Naive thymus-derived CD4-positive, alpha-beta T cell (primary cell): ENCODE data around the gene ARFGEF2. TPM values are rescaled to one million over a fixed set of nuclear protein-coding genes. Genes with fewer than 3 reads are reported as not detected.
"Not testable (repeated sequence)": the region's sequence is repeated elsewhere in the genome, so short reads cannot be mapped to it uniquely, and the experiment has no call there.

Experiments
- ATAC-seq: fragments of 150-1000 bp; cut with Tn5 transposase; 2 replicates; pipeline ENCODE4 v1.10.0; 2021; ENCODE audit warnings: mild to moderate bottlenecking, moderate library complexity
- CTCF ChIA-PET: fragments of 350-600 bp; sonication (Branson Sonifier 250); formaldehyde crosslinking; loops from one replicate; lab custom pipeline; 2021; ENCODE audit warnings: antibody characterized with exemption; lab: Charles Lee
- POLR2A ChIA-PET: fragments of 350-600 bp; sonication (Branson Sonifier 250); formaldehyde crosslinking; loops from one replicate; lab custom pipeline; 2021; ENCODE audit warnings: antibody characterized with exemption, inconsistent platforms; lab: Charles Lee
- DNase-seq, 9 donors: peaks; one replicate each; pipeline versions ENCODE4 v3.0.0 to v3.0.0-alpha.2; 2020 to 2022; ENCODE audit warnings: mixed read lengths in 1 of 9
- H3K27ac ChIP-seq: one replicate; pipeline ENCODE4 v1.7.0; 2013; ENCODE audit warnings: mild to moderate bottlenecking, low read depth, low read length, moderate library complexity
- H3K27me3 ChIP-seq, 2 donors: one replicate each; pipeline ENCODE4 v1.7.0; 2013; ENCODE audit warnings: low read length in 2 of 2, mild to moderate bottlenecking in 2 of 2, moderate library complexity in 2 of 2; ENCODE audit not compliant: control insufficient read depth in 2 of 2, insufficient read depth in 2 of 2
- H3K36me3 ChIP-seq, 3 experiments: 1 replicate in 2 of 3; 2 replicates in 1 of 3; pipeline ENCODE4 v1.7.0; 2013; ENCODE audit warnings: low read length in 3 of 3, mild to moderate bottlenecking in 3 of 3, moderate library complexity in 1 of 3; ENCODE audit not compliant: insufficient read depth in 3 of 3, control insufficient read depth in 2 of 3
- H3K4me1 ChIP-seq, 2 donors: one replicate each; pipeline ENCODE4 v1.7.0; 2013; ENCODE audit warnings: low read length in 2 of 2, mild to moderate bottlenecking in 2 of 2, moderate library complexity in 1 of 2; ENCODE audit not compliant: control insufficient read depth in 2 of 2, insufficient read depth in 2 of 2
- H3K4me3 ChIP-seq: 2 replicates; pipeline ENCODE4 v1.7.0; 2013; ENCODE audit warnings: mild to moderate bottlenecking, low read length
- H3K9me3 ChIP-seq, 3 experiments: 1 replicate in 2 of 3; 2 replicates in 1 of 3; pipeline ENCODE4 v1.7.0; 2013; ENCODE audit warnings: low read length in 3 of 3; ENCODE audit not compliant: control insufficient read depth in 2 of 3
- H3K27ac Mint-ChIP-seq, 9 donors: one replicate each; pipeline ENCODE4 v1.8.0; 2020 to 2022; ENCODE audit warnings: mixed read lengths in 9 of 9, mild to moderate bottlenecking in 8 of 9, moderate library complexity in 5 of 9, inconsistent platforms in 2 of 9
- H3K27me3 Mint-ChIP-seq, 5 donors: one replicate each; pipeline ENCODE4 v1.8.0; 2021 to 2022; ENCODE audit warnings: mixed read lengths in 5 of 5, mild to moderate bottlenecking in 1 of 5
- H3K36me3 Mint-ChIP-seq, 5 donors: one replicate each; pipeline ENCODE4 v1.8.0; 2020 to 2022; ENCODE audit warnings: mixed read lengths in 5 of 5, mild to moderate bottlenecking in 3 of 5, inconsistent platforms in 1 of 5
- H3K4me1 Mint-ChIP-seq, 7 donors: one replicate each; pipeline ENCODE4 v1.8.0; 2020 to 2022; ENCODE audit warnings: mixed read lengths in 7 of 7, mild to moderate bottlenecking in 3 of 7, inconsistent platforms in 1 of 7
- H3K4me3 Mint-ChIP-seq, 10 donors: one replicate each; pipeline ENCODE4 v1.8.0; 2020 to 2022; ENCODE audit warnings: mild to moderate bottlenecking in 10 of 10, mixed read lengths in 10 of 10, moderate library complexity in 6 of 10, inconsistent platforms in 2 of 10
- H3K9me3 Mint-ChIP-seq, 11 donors: one replicate each; pipeline ENCODE4 v1.8.0; 2020 to 2022; ENCODE audit warnings: mixed read lengths in 11 of 11, mild to moderate bottlenecking in 4 of 11, inconsistent platforms in 1 of 11, moderate library complexity in 1 of 11
- intact Hi-C, 2 donors: fragments of 100-400 bp; cut with micrococcal nuclease; formaldehyde crosslinking; loops; one replicate each; pipeline ENCODE4 v1.15.1; 2023
- polyA plus RNA-seq, 2 donors: library from polyadenylated mRNA; unstranded; fragments of 300-500 nt; fragmentation: Illumina TruSeq; gene quantifications; one replicate each; pipeline ENCODE4 v1.2.3, GENCODE V29; 2021
- total RNA-seq, 6 experiments: library from RNA in 5 of 6; stranded (reverse) in 5 of 6; gene quantifications; 1 replicate in 5 of 6; 2 replicates in 1 of 6; pipeline ENCODE4 v1.2.3 and lab custom pipeline; 2021 to 2026

The ARFGEF2 gene
- total and polyA plus RNA-seq, 7 experiments from 2014 or later: 10.1 to 33.5 (median 29.9) TPM

GRCh38 chr20:48936178-48936577 lies 14.7 kb downstream of the ARFGEF2 start:
- peak overlapping the region in 1 of 10 donors; percentile 20 for H3K4me3 Mint-ChIP-seq
- H3K4me1 Mint-ChIP-seq: peaks cover 20 to 47% (median 39%) of the 10 kb centered on the region in 7 donors
- H3K27me3 Mint-ChIP-seq, intact Hi-C loops, ATAC-seq, H3K9me3 Mint-ChIP-seq, H3K4me1 ChIP-seq, H3K9me3 ChIP-seq, DNase-seq, H3K27me3 ChIP-seq, CTCF ChIA-PET, H3K36me3 ChIP-seq, H3K27ac ChIP-seq, H3K4me3 ChIP-seq: not testable (repeated sequence)
- POLR2A ChIA-PET: interaction anchor here (1.3 kb wide), 1 partner anchor 1291 kb away, joined by 3 read pairs; no protein-coding TSS in a partner anchor
- peak overlapping the region in 2 of 9 donors; percentile 14 to 72 for H3K27ac Mint-ChIP-seq
- H3K36me3 Mint-ChIP-seq: peaks cover 0 to 23% (median 6%) of the 10 kb centered on the region in 5 donors

- CTCF ChIA-PET: no interaction called here
- Mint-ChIP-seq H3K27me3 (no peaks in the 10 kb centered on the region), H3K36me3 (peaks cover 0 to 31% (median 6%) of the 10 kb centered on the region in 5 donors), H3K9me3 (no peaks in the 10 kb centered on the region), H3K4me3 (no peak overlapping the region), H3K4me1 (peaks cover 20 to 47% (median 39%) of the 10 kb centered on the region in 7 donors), H3K27ac (peak overlapping the region in 5 of 9 donors; percentile 7 to 45 (median 22))
- POLR2A ChIA-PET: interaction anchor here (1.3 kb wide), 1 partner anchor 1292 kb away, joined by 3 read pairs; no protein-coding TSS in a partner anchor
- H3K36me3 ChIP-seq: peaks cover 0 to 19% (median 0%) of the 10 kb centered on the region in 3 experiments
- DNase-seq (no peak), ATAC-seq (no peak)
- H3K4me1 ChIP-seq: no peaks in the 10 kb centered on the region
- no peak overlapping the region for H3K27ac ChIP-seq
- no peak overlapping the region for H3K4me3 ChIP-seq
- H3K9me3 ChIP-seq: no peaks in the 10 kb centered on the region
- H3K27me3 ChIP-seq: no peaks in the 10 kb centered on the region
- intact Hi-C loops: no loop called here
These were observed 16.2 kb downstream of the ARFGEF2 start for GRCh38 chr20:48937674-48938073.

- H3K4me1 Mint-ChIP-seq: peaks cover 15 to 42% (median 36%) of the 10 kb centered on the region in 7 donors
- H3K4me3 Mint-ChIP-seq: peak overlapping the region in 2 of 10 donors; percentile 4 to 44
- no peaks in the 10 kb centered on the region for H3K9me3 Mint-ChIP-seq
- peaks cover 0 to 32% (median 11%) of the 10 kb centered on the region in 5 donors for H3K36me3 Mint-ChIP-seq
- H3K27ac ChIP-seq: no peak overlapping the region
- H3K4me3 ChIP-seq: no peak overlapping the region
- ATAC-seq (no peak), DNase-seq (no peak)
- POLR2A ChIA-PET: interaction anchor here (0.6 kb wide), 1 partner anchor 24 kb away, joined by 3 read pairs; no protein-coding TSS in a partner anchor
- peaks cover 0 to 29% (median 7%) of the 10 kb centered on the region in 3 experiments for H3K36me3 ChIP-seq
- H3K27me3 Mint-ChIP-seq: no peaks in the 10 kb centered on the region
- peak overlapping the region in 4 of 9 donors; percentile 10 to 61 (median 58) for H3K27ac Mint-ChIP-seq
- intact Hi-C loops: no loop called here
- no peaks in the 10 kb centered on the region for H3K27me3 ChIP-seq
- no peaks in the 10 kb centered on the region for H3K4me1 ChIP-seq
- H3K9me3 ChIP-seq: no peaks in the 10 kb centered on the region
- CTCF ChIA-PET: interaction anchor here (0.7 kb wide), 1 partner anchor 34 kb away, joined by 5 read pairs; no protein-coding TSS in a partner anchor
These were observed 17.2 kb downstream of the ARFGEF2 start for GRCh38 chr20:48938670-48939069.

DNA sequence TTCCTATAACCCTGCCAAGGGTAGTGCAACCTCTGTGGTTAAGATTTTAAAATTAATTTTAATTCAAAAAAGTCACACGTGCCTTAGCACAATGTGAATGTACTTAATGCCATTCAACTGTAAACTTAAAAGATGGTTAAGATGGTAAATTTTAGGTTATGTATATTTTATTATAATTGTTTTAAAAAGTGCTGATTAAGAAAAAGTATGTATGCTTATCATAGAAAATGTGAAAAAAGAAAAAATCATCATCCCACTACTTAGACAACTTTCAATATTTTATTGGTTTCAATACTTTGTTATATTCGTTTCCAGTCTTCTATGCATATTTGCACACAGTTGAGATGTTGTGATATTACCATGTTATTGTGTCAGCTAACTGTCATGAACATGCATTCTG lies 18.7 kb downstream of the ARFGEF2 start:
- intact Hi-C loops: no loop called here
- DNase-seq: no peak
- CTCF ChIA-PET: no interaction called here
- Mint-ChIP-seq H3K27me3 (no peaks in the 10 kb centered on the region), H3K4me3 (no peak overlapping the region), H3K4me1 (peaks cover 11 to 34% (median 26%) of the 10 kb centered on the region in 7 donors), H3K27ac (no peak overlapping the region), H3K36me3 (peaks cover 0 to 31% (median 7%) of the 10 kb centered on the region in 5 donors), H3K9me3 (no peaks in the 10 kb centered on the region)
- Histone ChIP-seq H3K9me3 (no peaks in the 10 kb centered on the region), H3K4me3 (no peak overlapping the region), H3K27me3 (no peaks in the 10 kb centered on the region), H3K36me3 (peaks cover 3 to 43% (median 7%) of the 10 kb centered on the region in 3 experiments), H3K27ac (no peak overlapping the region), H3K4me1 (no peaks in the 10 kb centered on the region)
- no peak for ATAC-seq
- POLR2A ChIA-PET: no interaction called here

DNA sequence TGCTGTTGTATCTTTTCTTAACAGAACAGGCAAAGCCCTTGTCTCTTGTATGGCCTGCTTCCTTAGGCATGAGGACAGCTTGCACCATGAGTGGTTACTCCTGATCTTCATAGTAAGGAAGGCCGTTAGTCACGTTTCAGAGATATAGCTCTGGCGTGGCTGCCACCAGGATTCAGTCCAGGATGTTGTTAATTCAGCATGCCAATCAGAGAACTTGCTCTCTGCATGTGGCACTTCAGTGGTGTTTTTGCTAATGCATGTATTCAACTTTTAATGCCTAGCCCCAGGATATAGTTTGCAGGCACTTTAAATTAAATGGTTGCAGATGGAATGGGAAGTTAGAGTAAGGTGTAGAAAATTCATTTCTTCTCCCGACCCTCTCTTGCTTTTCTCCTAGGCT lies 20.0 kb downstream of the ARFGEF2 start:
- no peaks in the 10 kb centered on the region for H3K9me3 ChIP-seq
- ATAC-seq (no peak), DNase-seq (no peak)
- H3K27ac ChIP-seq: no peak overlapping the region
- H3K4me1 ChIP-seq: no peaks in the 10 kb centered on the region
- Mint-ChIP-seq H3K27me3 (no peaks in the 10 kb centered on the region), H3K36me3 (peaks cover 0 to 36% (median 7%) of the 10 kb centered on the region in 5 donors), H3K27ac (no peak overlapping the region), H3K4me3 (no peak overlapping the region), H3K9me3 (no peaks in the 10 kb centered on the region), H3K4me1 (peaks cover 11 to 34% (median 24%) of the 10 kb centered on the region in 7 donors)
- intact Hi-C loops: no loop called here
- peaks cover 5 to 54% (median 7%) of the 10 kb centered on the region in 3 experiments for H3K36me3 ChIP-seq
- CTCF ChIA-PET: no interaction called here
- no peak overlapping the region for H3K4me3 ChIP-seq
- H3K27me3 ChIP-seq: no peaks in the 10 kb centered on the region
- POLR2A ChIA-PET: no interaction called here

DNA sequence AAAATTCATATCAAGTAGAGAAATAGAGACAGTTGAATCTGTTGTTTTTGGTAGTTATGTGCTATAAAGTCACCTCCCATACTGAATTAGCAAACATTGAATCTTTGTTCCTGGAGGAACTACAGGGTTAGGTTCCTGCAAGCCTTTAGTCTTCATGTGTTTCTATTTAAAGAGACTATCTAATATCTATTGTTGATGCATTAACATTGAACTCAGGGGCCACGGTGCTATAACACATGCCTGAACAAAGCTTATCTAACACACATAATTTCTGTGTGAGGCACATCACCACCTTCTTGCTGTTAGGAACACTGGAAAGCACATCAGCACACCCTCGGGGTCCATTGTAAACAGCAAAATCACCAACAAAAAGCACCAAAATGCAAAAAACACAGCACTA lies 21.2 kb downstream of the ARFGEF2 start:
- H3K27me3 Mint-ChIP-seq: no peaks in the 10 kb centered on the region
- ATAC-seq (no peak), DNase-seq (no peak)
- Histone ChIP-seq H3K9me3 (no peaks in the 10 kb centered on the region), H3K27ac (no peak overlapping the region), H3K27me3 (no peaks in the 10 kb centered on the region), H3K4me3 (no peak overlapping the region), H3K4me1 (no peaks in the 10 kb centered on the region), H3K36me3 (peaks cover 5 to 54% (median 7%) of the 10 kb centered on the region in 3 experiments)
- no peaks in the 10 kb centered on the region for H3K9me3 Mint-ChIP-seq
- intact Hi-C loops: no loop called here
- peaks cover 0 to 30% (median 5%) of the 10 kb centered on the region in 5 donors for H3K36me3 Mint-ChIP-seq
- H3K4me3 Mint-ChIP-seq: no peak overlapping the region
- no peak overlapping the region for H3K27ac Mint-ChIP-seq
- peaks cover under 1 to 22% (median 11%) of the 10 kb centered on the region in 7 donors for H3K4me1 Mint-ChIP-seq
- ChIA-PET POLR2A (interaction anchor here (0.6 kb wide), 1 partner anchor 103 kb away, joined by 5 read pairs; no protein-coding TSS in a partner anchor), CTCF (interaction anchor here (1.0 kb wide), 1 partner anchor 10 kb away, joined by 3 read pairs; no protein-coding TSS in a partner anchor)
